Psoas muscle (tissue), 8 donors: Measurements from ENCODE around the gene NAV2. TPM values are rescaled to one million over a fixed set of nuclear protein-coding genes. Genes with fewer than 3 reads are reported as not detected.

ENCODE experiments used
- ATAC-seq, 4 donors: fragments of 200-7000 bp; cut with Tn5 transposase; one replicate each; pipeline ENCODE4 v1.9.1; 2020; ENCODE audit warnings: moderate library complexity in 3 of 4, mild to moderate bottlenecking in 2 of 4
- DNase-seq, 2 donors: peaks; one replicate each; pipeline ENCODE4 v3.0.0-alpha.2; 2020
- H3K27ac ChIP-seq: fragments of 200-600 bp; one replicate; pipeline ENCODE4 v1.8.0; 2022
- H3K27me3 ChIP-seq, 3 donors: fragments of 200-600 bp in 1 of 3; one replicate each; pipeline versions ENCODE4 v1.6.1 to v1.8.0; 2013 to 2022; ENCODE audit warnings: low read length in 2 of 3, mild to moderate bottlenecking in 2 of 3, moderate library complexity in 1 of 3; ENCODE audit not compliant: insufficient read depth in 3 of 3
- H3K36me3 ChIP-seq, 2 donors: fragments of 200-600 bp in 1 of 2; one replicate each; pipeline versions ENCODE4 v1.6.1 to v1.8.0; 2013 to 2022; ENCODE audit warnings: low read depth in 1 of 2, mild to moderate bottlenecking in 1 of 2, moderate library complexity in 1 of 2; ENCODE audit not compliant: insufficient read depth in 1 of 2
- H3K4me1 ChIP-seq: fragments of 200-600 bp; one replicate; pipeline ENCODE4 v1.8.0; 2022
- H3K4me3 ChIP-seq: fragments of 200-600 bp; one replicate; pipeline ENCODE4 v1.8.0; 2022; ENCODE audit warnings: mild to moderate bottlenecking
- H3K9me3 ChIP-seq: fragments of 200-600 bp; one replicate; pipeline ENCODE4 v1.8.0; 2022
- WGBS, 3 donors: extraction: QIAGEN DNeasy Blood & Tissue Kit; methylation state at CpG; one replicate each; pipeline versions ENCODE4 v1.1.6 to v1.1.7; 2013; 5-methylcytosine and 5-hydroxymethylcytosine counted together
- intact Hi-C, 2 donors: fragments of 100-400 bp; cut with DNase I; formaldehyde crosslinking; loops; one replicate each; pipeline versions ENCODE4 v1.11.0 to v1.14.2; 2022
- polyA plus RNA-seq, 3 donors: library from polyadenylated mRNA; stranded (reverse); fragments of 200-250 nt; gene quantifications; one replicate each; pipeline ENCODE4 v1.2.3, GENCODE V29; 2013
- total RNA-seq, 4 donors: library from RNA; stranded (reverse); fragmentation: NEBNext Ultra II Directional in 2 of 4; extraction: Animal tissue kit (Norgen Biotek cat#: 25700) in 2 of 4; gene quantifications; one replicate each; pipeline versions ENCODE4 v1.2.1 to v1.2.4, GENCODE V29; 2021 to 2023
- TF ChIP-seq, protein P1 (sequence below): fragments of 200-600 bp; IDR thresholded peaks from one replicate; pipeline ENCODE4 v1.8.0; 2022; ENCODE audit warnings: antibody characterized with exemption
- donor health status: healthy with polysubstance abuse.
- donor health status: DM: no; HTN: no; CAD: no; lungs with moderate emphysema.
- donor health status: Bipolar disorder and iron deficiency.
- donor health status: healthy.
- donor health status: DM: yes; HTN: yes; CAD: no.
- donor health status: DM: no; HTN: no; CAD: no.
- donor health status: DM: no; HTN: no; CAD: no.
- donor health status: DM: yes; HTN: yes; CAD: no.

Gene NAV2
- total and polyA plus RNA-seq, 7 donors = 0.68 to 21.8 (median 2.9) TPM

GRCh38 chr11:20095189-20095588, 382.6 kb downstream of the NAV2 start:
- intact Hi-C loops = no loop called here

DNA sequence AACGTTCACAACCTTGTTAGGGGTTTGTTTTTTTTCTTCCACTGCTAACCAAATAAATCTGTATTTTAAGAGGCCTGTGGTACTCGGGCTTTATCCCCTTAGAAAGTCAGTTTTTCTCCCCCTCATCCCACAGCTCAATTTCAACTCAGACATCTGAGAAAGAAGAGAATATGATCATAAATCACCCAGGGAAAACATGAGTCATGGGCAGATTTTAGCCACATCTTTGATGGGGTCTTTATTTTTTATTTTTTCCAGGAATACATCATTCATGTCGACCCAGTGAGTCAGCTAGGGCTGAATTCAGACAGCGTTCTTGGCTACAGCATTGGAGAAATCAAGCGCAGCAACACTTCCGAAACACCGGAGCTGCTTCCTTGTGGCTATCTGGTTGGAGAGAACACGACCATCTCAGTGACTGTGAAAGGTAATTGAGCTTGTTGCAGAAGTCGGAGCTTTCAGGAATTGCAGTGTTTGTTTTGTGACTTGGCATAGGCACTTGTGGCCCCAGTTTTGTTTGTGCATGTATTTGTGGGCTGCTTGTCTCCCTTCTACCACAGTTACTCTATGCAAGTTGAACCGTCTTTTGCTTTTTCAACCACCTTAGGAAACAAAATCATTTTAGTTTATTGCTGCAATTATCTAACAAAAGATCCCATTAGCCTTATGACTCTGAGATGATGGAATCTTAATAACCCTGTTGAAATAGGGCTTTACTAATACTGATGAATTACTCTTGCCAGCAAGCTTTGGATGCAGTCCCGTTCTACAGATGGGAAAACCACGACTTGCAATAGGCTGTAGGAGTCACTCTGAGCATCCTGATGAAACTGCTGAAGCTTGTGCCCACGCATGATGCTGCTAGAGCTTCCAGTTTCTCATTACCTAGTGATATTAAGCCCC, 384.9 kb downstream of the NAV2 start:
- intact Hi-C loops = no loop called here
- no peak overlapping the region for H3K4me3 ChIP-seq
- no peaks in the 10 kb centered on the region for H3K4me1 ChIP-seq
- H3K27me3 ChIP-seq = no peaks in the 10 kb centered on the region
- H3K27ac ChIP-seq = no peak overlapping the region
- TF ChIP-seq, protein P1, sequence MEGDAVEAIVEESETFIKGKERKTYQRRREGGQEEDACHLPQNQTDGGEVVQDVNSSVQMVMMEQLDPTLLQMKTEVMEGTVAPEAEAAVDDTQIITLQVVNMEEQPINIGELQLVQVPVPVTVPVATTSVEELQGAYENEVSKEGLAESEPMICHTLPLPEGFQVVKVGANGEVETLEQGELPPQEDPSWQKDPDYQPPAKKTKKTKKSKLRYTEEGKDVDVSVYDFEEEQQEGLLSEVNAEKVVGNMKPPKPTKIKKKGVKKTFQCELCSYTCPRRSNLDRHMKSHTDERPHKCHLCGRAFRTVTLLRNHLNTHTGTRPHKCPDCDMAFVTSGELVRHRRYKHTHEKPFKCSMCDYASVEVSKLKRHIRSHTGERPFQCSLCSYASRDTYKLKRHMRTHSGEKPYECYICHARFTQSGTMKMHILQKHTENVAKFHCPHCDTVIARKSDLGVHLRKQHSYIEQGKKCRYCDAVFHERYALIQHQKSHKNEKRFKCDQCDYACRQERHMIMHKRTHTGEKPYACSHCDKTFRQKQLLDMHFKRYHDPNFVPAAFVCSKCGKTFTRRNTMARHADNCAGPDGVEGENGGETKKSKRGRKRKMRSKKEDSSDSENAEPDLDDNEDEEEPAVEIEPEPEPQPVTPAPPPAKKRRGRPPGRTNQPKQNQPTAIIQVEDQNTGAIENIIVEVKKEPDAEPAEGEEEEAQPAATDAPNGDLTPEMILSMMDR = no peak
- ATAC-seq (no peak), DNase-seq (no peak)
- WGBS, 3 donors = 74 to 77% (median 77%) methylated on average over 13 of the region's 13 CpGs
- peaks cover 3 to 50% of the 10 kb centered on the region in 2 donors for H3K36me3 ChIP-seq
- no peaks in the 10 kb centered on the region for H3K9me3 ChIP-seq

More at GRCh38 chr11:20095189-20095588, 382.6 kb downstream of the NAV2 start:
- Histone ChIP-seq H3K36me3 (peaks cover 7 to 59% of the 10 kb centered on the region in 2 donors), H3K27ac (no peak overlapping the region), H3K4me1 (no peaks in the 10 kb centered on the region), H3K9me3 (no peaks in the 10 kb centered on the region), H3K4me3 (no peak overlapping the region), H3K27me3 (no peaks in the 10 kb centered on the region)
- DNase-seq (no peak), ATAC-seq (no peak)
- TF ChIP-seq, protein P1 = no peak
- WGBS, 3 donors = 93 to 95% (median 93%) methylated on average over 4 of the region's 4 CpGs

- intact Hi-C loops = no loop called here
- Histone ChIP-seq H3K27me3 (no peaks in the 10 kb centered on the region), H3K27ac (no peak overlapping the region), H3K36me3 (peaks cover 3 to 49% of the 10 kb centered on the region in 2 donors), H3K4me1 (no peaks in the 10 kb centered on the region), H3K9me3 (no peaks in the 10 kb centered on the region), H3K4me3 (no peak overlapping the region)
- ATAC-seq = no peak
- 71 to 87% (median 74%) methylated on average over 2 of the region's 2 CpGs for WGBS, 3 donors
- TF ChIP-seq, protein P1 = no peak
- no peak for DNase-seq
These were observed 386.9 kb downstream of the NAV2 start for GRCh38 chr11:20099527-20099926.

- H3K4me3 ChIP-seq = no peak overlapping the region
- TF ChIP-seq, protein P1 = no peak
- WGBS, 3 donors = 74 to 83% (median 77%) methylated on average over 5 of the region's 5 CpGs
- intact Hi-C loops = no loop called here
- no peak overlapping the region for H3K27ac ChIP-seq
- H3K4me1 ChIP-seq = no peaks in the 10 kb centered on the region
- H3K36me3 ChIP-seq = peaks cover 3 to 42% of the 10 kb centered on the region in 2 donors
- H3K9me3 ChIP-seq = no peaks in the 10 kb centered on the region
- H3K27me3 ChIP-seq = no peaks in the 10 kb centered on the region
- no peak for DNase-seq
- ATAC-seq = no peak
These were observed 389.8 kb downstream of the NAV2 start for GRCh38 chr11:20102397-20102796.
